Calu3 (cell line): Measurements from ENCODE around the gene NFATC1. TPM values are rescaled to one million over a fixed set of nuclear protein-coding genes. Genes with fewer than 3 reads are reported as not detected.
A peak's percentile ranks its signal among the peaks of the same experiment; 100 is the strongest.

Experiments used
- BruUV-seq: library from RNA; stranded (reverse); fragments of 400-500 nt; replicated peaks from 2 replicates; lab custom pipeline; 2021; lab: Mats Ljungman, UMichigan
- CTCF ChIA-PET: fragments of 300-600 bp; sonication (Branson Sonifier 250); formaldehyde crosslinking; loops from one replicate; lab custom pipeline; 2022; ENCODE audit warnings: antibody characterized with exemption; lab: Charles Lee
- DNase-seq: peaks from one replicate; pipeline ENCODE4 v3.0.0; 2022
- H3K27ac Mint-ChIP-seq: one replicate; pipeline ENCODE4 v1.8.0; 2022; ENCODE audit warnings: mixed read lengths; ENCODE audit not compliant: unreplicated experiment
- H3K27me3 Mint-ChIP-seq: one replicate; pipeline ENCODE4 v1.8.0; 2022; ENCODE audit warnings: mixed read lengths; ENCODE audit not compliant: unreplicated experiment
- H3K36me3 Mint-ChIP-seq: one replicate; pipeline ENCODE4 v1.8.0; 2022; ENCODE audit warnings: mild to moderate bottlenecking, moderate library complexity, mixed read lengths; ENCODE audit not compliant: insufficient read depth, unreplicated experiment
- H3K4me1 Mint-ChIP-seq: one replicate; pipeline ENCODE4 v1.8.0; 2022; ENCODE audit warnings: mild to moderate bottlenecking, low read depth, mixed read lengths; ENCODE audit not compliant: unreplicated experiment
- H3K4me3 Mint-ChIP-seq: one replicate; pipeline ENCODE4 v1.8.0; 2022; ENCODE audit warnings: mild to moderate bottlenecking, low read depth, moderate library complexity, mixed read lengths; ENCODE audit not compliant: unreplicated experiment
- H3K9me3 Mint-ChIP-seq: one replicate; pipeline ENCODE4 v1.8.0; 2022; ENCODE audit warnings: low read depth, mixed read lengths; ENCODE audit not compliant: unreplicated experiment
- CTCF ChIP-seq: fragments of 200-600 bp; IDR thresholded peaks from one replicate; pipeline ENCODE4 v1.8.0; 2022; ENCODE audit warnings: antibody characterized with exemption; ENCODE audit not compliant: unreplicated experiment
- intact Hi-C: fragments of 100-400 bp; cut with micrococcal nuclease; formaldehyde crosslinking; loops from one replicate; pipeline ENCODE4 v1.10.0; 2022; ENCODE audit not compliant: unreplicated experiment
- total RNA-seq: library from RNA; stranded (reverse); gene quantifications from 2 replicates; pipeline ENCODE4 v1.2.3, GENCODE V29; 2022

Gene NFATC1
- total RNA-seq, 1 experiment from 2014 or later, result 5.9 TPM

GRCh38 chr18:79399275-79400081, 3.7 kb downstream of the NFATC1 start:
- Mint-ChIP-seq H3K36me3 (peaks cover 8% of the 10 kb centered on the region), H3K4me1 (no peaks in the 10 kb centered on the region), H3K27me3 (no peaks in the 10 kb centered on the region), H3K9me3 (no peaks in the 10 kb centered on the region), H3K4me3 (no peak overlapping the region), H3K27ac (no peak overlapping the region)
- intact Hi-C loops, result no loop called here
- no TSS peak for BruUV-seq
- TF ChIP-seq CTCF, result no peak
- CTCF ChIA-PET, result interaction anchor here (0.7 kb wide), 1 partner anchor 26 kb away, joined by 3 read pairs; no protein-coding TSS in a partner anchor
- DNase-seq, result no peak

GRCh38 chr18:79400091-79400590, 4.4 kb downstream of the NFATC1 start:
- Mint-ChIP-seq H3K4me3 (no peak overlapping the region), H3K27me3 (no peaks in the 10 kb centered on the region), H3K27ac (no peak overlapping the region), H3K36me3 (peaks cover 8% of the 10 kb centered on the region), H3K4me1 (no peaks in the 10 kb centered on the region), H3K9me3 (no peaks in the 10 kb centered on the region)
- no TSS peak for BruUV-seq
- no peak for DNase-seq
- CTCF ChIA-PET, result no interaction called here
- intact Hi-C loops, result no loop called here
- no peak for TF ChIP-seq CTCF

GRCh38 chr18:79400591-79401381, 5.1 kb downstream of the NFATC1 start:
- DNase-seq, result no peak
- intact Hi-C loops, result no loop called here
- no TSS peak for BruUV-seq
- H3K27ac Mint-ChIP-seq, result no peak overlapping the region
- no peaks in the 10 kb centered on the region for H3K27me3 Mint-ChIP-seq
- H3K36me3 Mint-ChIP-seq, result peaks cover 8% of the 10 kb centered on the region
- no peak for TF ChIP-seq CTCF
- no peaks in the 10 kb centered on the region for H3K9me3 Mint-ChIP-seq
- peak overlapping the region; percentile 48 for H3K4me3 Mint-ChIP-seq
- H3K4me1 Mint-ChIP-seq, result no peaks in the 10 kb centered on the region
- CTCF ChIA-PET, result no interaction called here

GRCh38 chr18:79401494-79402208, 5.9 kb downstream of the NFATC1 start:
- no peak for DNase-seq
- Mint-ChIP-seq H3K36me3 (peaks cover 17% of the 10 kb centered on the region), H3K9me3 (no peaks in the 10 kb centered on the region), H3K4me3 (peak overlapping the region; percentile 48), H3K27ac (no peak overlapping the region), H3K27me3 (no peaks in the 10 kb centered on the region), H3K4me1 (no peaks in the 10 kb centered on the region)
- intact Hi-C loops, result no loop called here
- CTCF ChIA-PET, result no interaction called here
- no TSS peak for BruUV-seq
- TF ChIP-seq CTCF, result no peak
